Mesodermal cell (in vitro differentiated cells): ENCODE measurements around the gene SRRM2.

Source experiments
- H3K27ac ChIP-seq: 2 replicates; pipeline ENCODE4 v1.7.0; 2013; ENCODE audit warnings: mild to moderate bottlenecking, low read depth, low read length, moderate library complexity; ENCODE audit not compliant: severe bottlenecking
- H3K36me3 ChIP-seq: 2 replicates; pipeline ENCODE4 v1.7.1; 2013; ENCODE audit warnings: mild to moderate bottlenecking, low read length, moderate library complexity; ENCODE audit not compliant: control insufficient read depth, insufficient read depth
- H3K4me1 ChIP-seq: one replicate; pipeline ENCODE4 v1.7.1; 2013; ENCODE audit warnings: mild to moderate bottlenecking, low read length; ENCODE audit not compliant: insufficient read depth, control insufficient read depth, poor library complexity, severe bottlenecking
- H3K4me3 ChIP-seq: 2 replicates; pipeline ENCODE4 v1.7.0; 2013; ENCODE audit warnings: low read length, control low read depth, mild to moderate bottlenecking; ENCODE audit not compliant: insufficient read depth, poor library complexity, severe bottlenecking; ENCODE audit errors: extremely low read depth
- H3K9me3 ChIP-seq: 2 replicates; pipeline ENCODE4 v1.7.1; 2013; ENCODE audit warnings: mild to moderate bottlenecking, low read length, moderate library complexity; ENCODE audit not compliant: control insufficient read depth
- WGBS, 2 experiments: methylation state at CpG; one replicate each; pipeline ENCODE4 v1.1.5; 2013; ENCODE audit warnings: missing lambda C conversion rate in 2 of 2; ENCODE audit not compliant: insufficient coverage in 2 of 2; 5-methylcytosine and 5-hydroxymethylcytosine counted together

Gene SRRM2

GRCh38 chr16:2765462-2766404, 13.3 kb downstream of the SRRM2 start:
- 94 to 98% methylated on average over 71 to 72 of the region's 73 CpGs for WGBS, 2 experiments
- peaks cover 100% of the 10 kb centered on the region for H3K36me3 ChIP-seq
- H3K9me3 ChIP-seq: no peaks in the 10 kb centered on the region
- peaks cover 3% of the 10 kb centered on the region for H3K4me1 ChIP-seq
- no peak overlapping the region for H3K4me3 ChIP-seq
- H3K27ac ChIP-seq: no peak overlapping the region

- 96 to 97% methylated on average over 44 of the region's 44 CpGs for WGBS, 2 experiments
- Histone ChIP-seq H3K36me3 (peaks cover 100% of the 10 kb centered on the region), H3K4me1 (peaks cover 3% of the 10 kb centered on the region)
Observed at GRCh38 chr16:2766430-2767139, 14.1 kb downstream of the SRRM2 start.

DNA sequence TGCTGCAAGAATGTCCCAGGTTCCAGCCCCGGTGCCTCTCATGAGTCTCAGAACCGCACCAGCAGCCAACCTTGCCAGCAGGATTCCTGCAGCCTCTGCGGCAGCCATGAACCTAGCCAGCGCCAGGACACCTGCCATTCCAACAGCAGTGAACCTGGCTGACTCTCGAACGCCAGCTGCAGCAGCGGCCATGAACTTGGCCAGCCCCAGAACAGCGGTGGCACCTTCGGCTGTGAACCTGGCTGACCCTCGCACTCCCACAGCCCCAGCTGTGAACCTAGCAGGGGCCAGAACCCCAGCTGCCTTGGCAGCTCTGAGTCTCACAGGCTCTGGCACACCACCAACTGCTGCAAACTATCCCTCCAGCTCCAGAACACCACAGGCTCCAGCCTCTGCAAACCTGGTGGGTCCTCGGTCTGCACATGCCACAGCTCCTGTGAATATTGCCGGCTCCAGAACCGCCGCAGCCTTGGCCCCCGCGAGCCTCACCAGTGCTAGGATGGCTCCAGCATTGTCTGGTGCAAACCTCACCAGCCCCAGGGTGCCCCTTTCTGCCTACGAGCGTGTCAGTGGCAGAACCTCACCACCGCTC, 14.8 kb downstream of the SRRM2 start:
- Histone ChIP-seq H3K36me3 (peaks cover 99% of the 10 kb centered on the region), H3K27ac (no peak overlapping the region), H3K4me1 (peaks cover 3% of the 10 kb centered on the region), H3K9me3 (no peaks in the 10 kb centered on the region), H3K4me3 (no peak overlapping the region)
- 97 to 98% methylated on average over 16 to 17 of the region's 19 CpGs for WGBS, 2 experiments

More at GRCh38 chr16:2766430-2767139, 14.1 kb downstream of the SRRM2 start:
- H3K9me3 ChIP-seq: no peaks in the 10 kb centered on the region
- H3K4me3 ChIP-seq: no peak overlapping the region
- no peak overlapping the region for H3K27ac ChIP-seq

DNA sequence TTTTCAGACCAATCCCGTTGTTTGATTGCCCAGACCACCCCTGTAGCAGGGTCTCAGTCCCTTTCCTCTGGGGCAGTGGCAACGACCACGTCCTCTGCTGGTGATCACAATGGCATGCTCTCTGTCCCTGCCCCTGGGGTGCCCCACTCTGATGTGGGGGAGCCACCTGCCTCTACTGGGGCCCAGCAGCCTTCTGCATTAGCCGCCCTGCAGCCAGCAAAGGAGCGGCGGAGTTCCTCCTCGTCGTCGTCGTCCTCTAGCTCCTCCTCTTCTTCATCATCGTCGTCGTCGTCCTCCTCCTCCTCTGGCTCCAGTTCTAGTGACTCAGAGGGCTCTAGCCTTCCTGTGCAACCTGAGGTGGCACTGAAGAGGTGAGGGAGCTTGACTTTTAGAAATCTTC, 15.5 kb downstream of the SRRM2 start:
- H3K36me3 ChIP-seq: peaks cover 98% of the 10 kb centered on the region
- WGBS, 2 experiments: 91 to 95% methylated on average over 5 to 10 of the region's 14 CpGs
- H3K4me1 ChIP-seq: peaks cover 3% of the 10 kb centered on the region
- H3K4me3 ChIP-seq: no peak overlapping the region
- no peak overlapping the region for H3K27ac ChIP-seq
- no peaks in the 10 kb centered on the region for H3K9me3 ChIP-seq

GRCh38 chr16:2768403-2769089, 16.1 kb downstream of the SRRM2 start:
- Histone ChIP-seq H3K36me3 (peaks cover 98% of the 10 kb centered on the region), H3K4me3 (no peak overlapping the region), H3K9me3 (no peaks in the 10 kb centered on the region), H3K4me1 (peaks cover 3% of the 10 kb centered on the region), H3K27ac (peak overlapping the region; percentile 16)
- WGBS, 2 experiments: 94 to 97% methylated on average over 12 to 14 of the region's 17 CpGs

DNA sequence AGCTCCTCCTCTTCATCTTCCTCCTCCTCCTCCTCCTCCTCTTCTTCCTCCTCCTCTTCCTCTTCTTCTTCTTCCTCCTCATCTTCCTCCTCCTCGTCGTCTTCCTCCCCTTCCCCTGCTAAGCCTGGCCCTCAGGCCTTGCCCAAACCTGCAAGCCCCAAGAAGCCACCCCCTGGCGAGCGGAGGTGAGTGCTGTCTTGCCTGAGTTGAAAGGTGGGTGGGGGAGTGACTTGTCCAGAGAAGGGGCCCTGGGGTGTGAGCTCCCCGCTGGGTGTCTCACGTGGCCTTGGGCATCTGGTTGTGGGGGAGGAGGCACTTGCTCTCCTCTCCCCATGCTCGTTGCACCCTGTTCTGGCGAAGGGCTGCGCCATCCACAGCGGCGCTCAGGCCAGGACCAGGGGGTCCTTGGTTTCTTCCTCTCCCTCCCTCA, 16.7 kb downstream of the SRRM2 start:
- peaks cover 96% of the 10 kb centered on the region for H3K36me3 ChIP-seq
- 91 to 93% methylated on average over 7 to 8 of the region's 11 CpGs for WGBS, 2 experiments
- H3K27ac ChIP-seq: peak overlapping the region; percentile 16
- peaks cover 3% of the 10 kb centered on the region for H3K4me1 ChIP-seq
- H3K9me3 ChIP-seq: no peaks in the 10 kb centered on the region
- no peak overlapping the region for H3K4me3 ChIP-seq

DNA sequence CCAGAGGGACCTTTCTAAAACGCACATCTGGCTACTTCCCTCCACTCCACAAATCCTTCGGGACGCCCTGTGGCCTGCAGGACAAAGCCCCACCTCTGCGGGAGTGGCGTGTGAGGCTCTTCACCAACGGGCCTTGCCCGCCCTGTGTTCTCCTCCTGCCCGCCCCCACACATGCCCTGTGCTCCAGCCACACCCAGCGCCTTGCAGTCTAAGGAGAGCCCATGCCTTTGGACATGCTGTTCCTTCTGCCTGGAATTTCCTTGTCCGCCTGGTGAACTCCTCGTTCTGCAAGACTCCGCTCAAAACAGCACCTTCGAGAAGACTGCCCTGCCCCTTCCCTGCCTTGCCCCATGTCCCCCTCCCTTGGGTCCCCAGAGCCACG, 17.2 kb downstream of the SRRM2 start:
- 93 to 95% methylated on average over 12 to 14 of the region's 14 CpGs for WGBS, 2 experiments
- Histone ChIP-seq H3K9me3 (no peaks in the 10 kb centered on the region), H3K4me1 (peaks cover 3% of the 10 kb centered on the region), H3K27ac (peak overlapping the region; percentile 8), H3K4me3 (no peak overlapping the region), H3K36me3 (peaks cover 96% of the 10 kb centered on the region)

- H3K9me3 ChIP-seq: no peaks in the 10 kb centered on the region
- peak overlapping the region; percentile 23 for H3K27ac ChIP-seq
- H3K36me3 ChIP-seq: peaks cover 96% of the 10 kb centered on the region
- 92 to 98% methylated on average over 20 to 30 of the region's 32 CpGs for WGBS, 2 experiments
- H3K4me3 ChIP-seq: no peak overlapping the region
- H3K4me1 ChIP-seq: peaks cover 4% of the 10 kb centered on the region
Observed at GRCh38 chr16:2770057-2770951, 17.9 kb downstream of the SRRM2 start.

- H3K36me3 ChIP-seq: peaks cover 88% of the 10 kb centered on the region
- no peak overlapping the region for H3K4me3 ChIP-seq
- WGBS, 2 experiments: 93 to 95% methylated on average over 14 to 17 of the region's 18 CpGs
- no peaks in the 10 kb centered on the region for H3K9me3 ChIP-seq
- peaks cover 11% of the 10 kb centered on the region for H3K4me1 ChIP-seq
- H3K27ac ChIP-seq: peak overlapping the region; percentile 24
Observed at GRCh38 chr16:2771496-2772402, 19.3 kb downstream of the SRRM2 start.
